22Rv1 (cell line): ENCODE results near the gene GPR139.
A peak's percentile ranks its signal among the peaks of the same experiment; 100 is the strongest.

Experiments
- CTCF ChIP-seq: fragments of 450-650 bp; IDR thresholded peaks from 2 replicates; pipeline ENCODE4 v1.5.1; 2017; ENCODE audit warnings: mild to moderate bottlenecking
- ZFX ChIP-seq: fragments of 450-650 bp; IDR thresholded peaks from 2 replicates; pipeline ENCODE4 v1.6.1; 2017; ENCODE audit warnings: antibody characterized with exemption, borderline replicate concordance

GRCh38 chr16:20004931-20005330 lies 68.8 kb downstream of the GPR139 start:
- TF ChIP-seq CTCF = peak; percentile 25
- TF ChIP-seq ZFX = no peak
